Kidney capillary endothelial cell (primary cell): ENCODE measurements around the gene MAP2K7.

Experiments used
- DNase-seq: peaks from one replicate; pipeline ENCODE4 v3.0.0-alpha.2; 2018; ENCODE audit warnings: low spot score

The MAP2K7 gene

DNA sequence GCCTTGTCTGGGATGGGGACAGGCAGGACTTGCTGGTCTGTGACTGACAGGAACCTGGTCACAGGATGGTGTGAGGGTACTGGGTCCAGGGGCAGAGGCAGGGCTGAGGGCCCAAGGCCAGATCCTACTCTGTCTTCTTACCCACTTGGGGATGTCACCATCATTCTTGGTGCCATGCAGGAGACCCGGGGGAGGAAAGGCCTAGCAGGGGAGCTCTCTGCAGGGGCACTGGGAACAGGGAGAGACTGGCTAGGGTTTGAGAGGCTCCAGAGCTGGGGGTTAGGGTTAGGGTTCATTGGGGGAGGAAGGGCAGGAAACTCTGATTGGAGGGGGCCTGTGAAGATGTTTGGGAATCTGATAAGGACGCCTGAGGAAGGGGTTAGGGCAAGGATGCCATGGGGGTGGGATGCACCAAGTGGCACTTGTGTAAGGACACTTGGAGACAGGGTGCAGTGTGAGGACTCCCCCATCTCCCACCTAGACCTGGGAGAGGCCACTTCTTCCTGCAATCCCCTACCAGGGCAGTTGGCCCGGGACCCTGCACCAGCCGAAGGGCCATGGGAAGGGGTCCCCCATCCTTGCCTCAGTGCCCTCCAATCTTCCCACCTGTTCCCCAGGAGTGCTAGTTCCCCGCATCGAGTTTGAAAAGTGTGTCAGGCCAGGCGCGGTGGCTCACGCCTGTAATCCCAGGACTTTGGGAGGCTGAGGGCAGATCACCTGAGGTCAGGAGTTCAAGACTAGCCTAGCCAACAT is 36.4 kb upstream of the MAP2K7 start:
- no peak for DNase-seq

DNA sequence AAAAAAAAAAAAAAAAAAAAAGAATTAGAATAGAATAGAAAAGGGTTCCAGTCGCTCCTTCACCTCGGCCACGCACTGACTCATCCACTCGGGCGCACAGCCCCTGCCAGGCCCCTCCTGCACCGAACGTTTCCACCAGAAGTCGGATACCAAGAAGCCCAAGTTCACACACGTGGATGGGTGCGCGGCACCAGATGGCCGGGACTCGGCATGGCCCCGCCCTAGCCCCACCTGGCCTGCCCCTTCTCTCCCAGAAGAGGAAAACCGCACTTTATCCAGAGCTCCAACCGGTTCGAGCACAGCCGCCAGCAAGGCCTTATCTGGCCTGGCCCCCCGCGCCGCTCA is 35.4 kb upstream of the MAP2K7 start:
- DNase-seq: no peak

DNA sequence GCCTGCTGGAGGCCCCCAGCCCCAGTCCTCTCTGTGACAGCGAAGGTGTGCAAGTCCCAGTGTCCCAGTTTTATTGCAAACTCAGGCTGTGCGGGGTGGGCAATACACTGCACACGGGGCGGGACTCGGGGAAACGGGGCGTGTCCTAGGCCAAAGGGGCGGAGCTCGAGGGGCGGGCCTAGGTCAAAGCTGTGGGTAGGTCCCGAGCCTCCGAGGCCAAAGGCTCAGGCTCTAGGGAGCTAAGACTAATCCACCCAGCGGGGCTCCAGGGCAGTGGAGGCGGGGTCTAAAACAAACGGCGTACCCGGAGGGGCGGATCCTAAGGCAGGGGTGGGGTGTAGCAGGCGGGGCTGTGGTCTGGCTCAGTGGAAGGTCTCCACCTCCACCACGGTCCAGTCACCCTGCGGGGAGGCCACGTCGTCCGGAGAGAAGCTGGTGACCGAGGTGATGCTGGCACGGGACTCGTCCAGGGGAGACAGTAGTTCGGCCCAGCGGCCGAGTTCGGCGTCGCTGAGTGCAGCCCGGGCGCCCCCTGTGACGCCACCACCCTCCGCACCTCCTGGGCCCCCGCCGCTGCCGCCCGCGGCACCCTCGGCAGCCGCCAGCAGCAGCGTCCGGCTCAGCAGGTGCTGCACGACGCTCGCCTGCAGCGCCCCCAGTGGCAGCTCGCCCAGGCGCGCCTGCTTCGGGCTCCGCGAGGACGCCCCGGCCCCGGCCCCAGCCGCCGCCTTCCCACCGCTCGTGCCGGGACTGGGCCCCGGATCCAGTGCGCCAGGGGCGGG is 34.8 kb upstream of the MAP2K7 start:
- DNase-seq: peak; percentile 38

DNA sequence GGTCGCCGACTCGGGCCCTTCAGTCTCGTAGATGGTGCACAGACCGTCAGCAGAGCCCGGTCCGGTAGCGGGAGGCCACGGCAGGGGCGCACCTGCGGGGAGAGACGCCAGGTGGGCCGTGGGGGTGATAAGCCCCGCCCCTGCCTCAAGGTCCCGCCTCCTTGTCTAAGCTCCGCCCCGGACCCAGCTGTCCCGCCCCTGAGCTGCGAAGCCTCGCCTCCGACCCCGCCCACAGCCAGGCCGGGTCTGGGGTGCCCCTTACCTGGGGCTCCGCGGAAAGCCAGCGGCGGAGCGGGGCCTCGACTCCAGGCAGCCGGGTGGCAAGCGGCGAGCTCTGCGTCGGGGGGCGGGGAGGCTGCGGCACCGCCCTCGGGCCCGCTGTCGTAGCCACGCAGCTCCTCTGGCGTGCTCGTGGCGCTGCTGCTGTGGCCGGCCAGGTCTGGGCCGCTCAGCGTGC is 34.2 kb upstream of the MAP2K7 start:
- no peak for DNase-seq

DNA sequence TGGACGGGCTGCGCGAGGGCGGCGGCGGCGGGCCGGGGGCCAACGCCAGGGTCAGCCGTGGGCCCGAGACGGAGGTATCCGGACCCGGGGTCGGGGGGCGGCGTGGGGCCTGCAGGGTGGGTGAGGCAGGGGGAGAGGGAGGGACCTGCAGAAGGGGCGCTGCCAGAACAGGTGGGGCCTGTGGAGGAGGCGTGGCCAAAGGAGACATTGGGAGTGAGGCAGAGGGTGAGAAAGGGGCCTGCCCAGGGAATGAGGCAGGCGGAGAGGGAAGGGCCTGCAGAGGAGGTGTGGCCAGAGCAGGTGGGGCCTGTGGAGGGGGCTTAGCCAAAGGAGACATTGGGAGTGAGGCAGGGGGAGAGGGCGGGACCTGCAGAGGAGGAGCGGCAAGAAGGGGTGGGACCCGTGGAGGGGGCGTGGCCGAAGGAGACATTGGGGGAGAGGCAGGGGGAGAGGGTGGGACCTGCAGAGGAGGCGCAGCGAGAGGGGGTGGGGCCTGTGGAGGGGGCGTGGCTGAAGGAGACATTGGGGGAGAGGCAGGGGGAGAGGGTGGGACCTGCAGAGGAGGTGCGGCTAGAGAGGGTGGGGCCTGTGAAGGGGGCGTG is 33.7 kb upstream of the MAP2K7 start:
- no peak for DNase-seq

DNA sequence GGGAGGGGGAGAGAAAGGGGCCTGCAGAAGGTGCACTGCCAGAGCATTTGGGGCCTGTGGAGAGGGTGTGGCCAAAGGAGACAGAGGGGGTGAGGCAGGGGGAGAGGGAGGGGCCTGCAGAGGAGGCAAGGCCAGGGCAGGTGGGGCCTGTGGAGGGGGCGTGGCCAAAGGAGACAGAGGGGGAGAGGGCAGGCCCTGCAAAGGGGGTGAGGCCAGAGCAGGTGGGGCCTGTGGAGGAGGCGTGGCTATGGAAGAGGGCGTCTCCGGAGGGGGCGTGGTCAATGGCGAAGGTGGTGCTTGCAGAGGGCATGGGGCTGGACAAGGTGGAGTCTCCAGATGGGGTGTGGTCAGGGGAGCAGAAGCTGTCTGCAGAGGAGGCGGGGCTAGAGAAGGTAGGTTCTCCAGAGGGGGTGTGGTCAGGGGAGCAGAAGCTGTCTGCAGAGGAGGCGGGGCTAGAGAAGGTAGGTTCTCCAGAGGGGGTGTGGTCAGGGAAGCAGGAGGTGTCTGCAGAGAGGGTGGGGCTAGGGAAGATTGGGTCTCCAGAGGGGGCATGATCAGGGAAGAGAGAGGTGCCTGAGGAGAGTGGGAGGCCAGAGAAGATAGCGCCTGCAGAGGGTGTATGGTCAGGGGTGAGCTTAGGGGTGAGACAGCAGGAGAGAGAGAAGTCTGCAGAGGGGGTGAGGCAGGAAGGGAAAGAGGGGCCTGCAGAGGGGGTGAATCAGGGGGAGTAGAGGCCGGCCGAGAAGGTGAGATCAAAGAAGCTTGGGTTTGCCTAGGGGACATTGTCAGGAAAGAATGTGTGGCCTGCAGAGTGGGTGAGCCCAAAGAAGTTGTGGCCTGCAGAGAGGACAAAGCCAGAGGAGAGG is 32.9 kb upstream of the MAP2K7 start:
- no peak for DNase-seq

DNA sequence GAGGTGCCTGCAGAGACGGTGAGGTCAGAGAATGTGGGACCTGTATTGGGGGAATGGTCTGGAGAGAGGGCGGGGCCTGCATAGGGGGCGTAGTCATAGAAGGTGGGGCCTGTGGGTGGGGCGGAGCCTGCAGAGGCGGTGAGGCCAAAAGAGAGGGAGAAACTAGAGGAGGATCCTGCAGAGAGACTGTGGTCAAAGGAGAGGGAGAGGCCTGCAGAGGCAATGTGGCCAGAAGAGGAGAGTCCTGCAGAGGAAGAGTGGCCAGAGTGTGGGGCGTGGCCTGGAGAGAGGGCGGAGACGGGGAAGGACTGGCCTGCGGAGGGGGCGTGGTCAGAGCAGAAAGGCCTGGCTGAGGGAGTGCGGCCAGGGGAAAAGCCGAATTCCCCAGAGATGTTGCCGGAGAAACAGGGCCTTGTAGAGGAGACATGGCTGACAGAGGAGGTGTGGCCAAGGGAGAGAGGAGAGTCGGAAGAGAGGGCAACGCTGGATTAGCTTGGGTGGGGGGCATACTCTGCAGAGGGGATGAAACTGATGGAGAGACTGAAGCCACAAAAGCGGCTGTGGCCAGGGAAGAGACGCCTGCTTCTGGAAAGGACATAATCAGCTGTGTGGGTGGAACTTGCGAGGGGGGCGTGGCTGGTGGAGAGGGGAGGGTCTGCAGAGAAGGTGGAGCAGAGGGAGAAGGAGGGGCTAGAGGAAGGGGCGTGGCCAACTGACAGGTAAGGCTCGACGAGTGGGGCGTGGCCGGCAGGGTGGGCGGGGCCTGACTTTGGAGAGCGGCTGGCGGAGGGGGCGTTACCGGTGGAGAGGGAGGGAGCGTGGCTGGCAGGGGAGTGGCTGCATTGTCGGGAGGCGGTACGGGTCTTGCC is 32.0 kb upstream of the MAP2K7 start:
- DNase-seq: peak; percentile 45

DNA sequence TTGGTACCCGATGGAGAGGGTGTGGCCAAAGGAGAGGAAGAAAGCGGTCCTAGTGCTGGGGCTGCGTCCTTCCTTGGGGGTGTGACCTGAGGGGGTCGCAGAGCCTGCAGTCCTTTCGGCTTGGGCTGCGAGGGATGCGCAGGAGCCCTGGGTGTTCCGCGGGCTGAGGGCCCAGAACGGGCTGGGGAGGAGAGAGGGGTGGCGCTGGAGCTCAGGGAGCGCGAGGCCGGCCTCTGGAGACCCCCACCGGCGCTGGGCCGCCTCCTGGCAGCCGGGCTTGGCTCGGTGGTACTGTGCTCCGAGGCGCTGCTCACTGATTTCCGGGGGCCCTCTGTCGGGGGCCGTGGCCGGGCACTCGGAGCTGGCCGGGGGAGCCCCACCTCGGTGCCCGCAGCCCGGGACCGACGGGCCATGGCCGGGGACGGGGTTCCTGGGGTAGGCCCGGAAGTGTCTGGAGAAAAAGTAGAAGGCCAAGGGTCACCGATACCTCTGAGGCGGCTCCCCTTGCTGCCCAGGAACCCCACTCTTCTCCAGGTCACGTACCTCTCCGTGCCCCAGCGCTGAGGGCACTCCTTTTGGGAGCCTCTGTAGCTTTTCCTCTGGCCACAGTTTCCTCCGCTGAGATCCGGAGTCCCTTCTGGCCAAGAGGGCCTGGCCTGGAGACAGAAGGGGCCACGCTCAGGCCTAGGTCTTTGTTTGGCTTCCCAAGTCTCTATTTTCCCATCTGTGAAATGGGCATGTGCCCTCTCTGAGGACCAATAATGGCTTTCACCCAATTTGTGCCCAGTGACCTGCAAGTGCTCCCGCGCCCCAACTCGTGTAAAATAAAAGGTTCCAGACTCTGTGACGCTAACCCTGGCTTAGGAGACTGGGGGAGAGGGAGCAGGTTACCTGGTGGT is 31.1 kb upstream of the MAP2K7 start:
- DNase-seq: no peak

DNA sequence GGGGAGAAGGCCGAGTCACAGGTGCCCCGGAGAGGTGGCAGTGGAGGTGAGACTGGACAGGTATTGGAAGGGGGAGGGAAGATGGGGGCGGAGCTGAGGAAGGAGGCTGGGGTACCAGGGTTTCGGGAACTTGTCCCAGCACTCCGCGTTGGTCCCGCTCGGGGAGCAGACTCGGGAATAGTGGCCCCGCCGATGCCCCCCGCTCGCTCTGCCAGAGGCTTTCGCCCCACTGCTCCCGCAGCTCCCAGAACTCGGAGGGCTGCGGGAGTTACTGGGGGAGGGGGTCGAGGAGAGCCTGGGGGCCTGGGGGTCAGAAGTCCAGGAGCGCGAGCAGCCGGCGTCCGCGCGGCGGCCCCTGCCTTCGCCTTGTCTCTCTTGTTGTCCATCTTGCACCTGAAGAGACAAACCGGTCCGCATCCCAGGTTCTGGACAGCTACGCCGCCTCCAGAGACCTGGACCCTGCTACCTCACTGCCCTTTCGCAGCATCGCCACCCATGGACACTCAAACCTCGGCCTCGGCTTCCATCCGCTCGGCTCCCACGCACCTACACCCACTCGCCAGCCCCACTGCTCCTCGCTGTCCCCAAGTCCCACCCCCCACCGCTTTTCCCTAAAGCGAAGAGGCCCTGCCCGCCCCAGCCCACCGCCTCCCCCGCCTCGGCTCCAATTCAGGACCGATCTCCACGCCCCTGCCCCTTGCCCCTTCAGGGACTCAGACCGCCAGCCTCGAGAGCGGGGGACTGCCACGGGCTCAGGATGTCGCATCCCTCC is 30.2 kb upstream of the MAP2K7 start:
- DNase-seq: no peak

DNA sequence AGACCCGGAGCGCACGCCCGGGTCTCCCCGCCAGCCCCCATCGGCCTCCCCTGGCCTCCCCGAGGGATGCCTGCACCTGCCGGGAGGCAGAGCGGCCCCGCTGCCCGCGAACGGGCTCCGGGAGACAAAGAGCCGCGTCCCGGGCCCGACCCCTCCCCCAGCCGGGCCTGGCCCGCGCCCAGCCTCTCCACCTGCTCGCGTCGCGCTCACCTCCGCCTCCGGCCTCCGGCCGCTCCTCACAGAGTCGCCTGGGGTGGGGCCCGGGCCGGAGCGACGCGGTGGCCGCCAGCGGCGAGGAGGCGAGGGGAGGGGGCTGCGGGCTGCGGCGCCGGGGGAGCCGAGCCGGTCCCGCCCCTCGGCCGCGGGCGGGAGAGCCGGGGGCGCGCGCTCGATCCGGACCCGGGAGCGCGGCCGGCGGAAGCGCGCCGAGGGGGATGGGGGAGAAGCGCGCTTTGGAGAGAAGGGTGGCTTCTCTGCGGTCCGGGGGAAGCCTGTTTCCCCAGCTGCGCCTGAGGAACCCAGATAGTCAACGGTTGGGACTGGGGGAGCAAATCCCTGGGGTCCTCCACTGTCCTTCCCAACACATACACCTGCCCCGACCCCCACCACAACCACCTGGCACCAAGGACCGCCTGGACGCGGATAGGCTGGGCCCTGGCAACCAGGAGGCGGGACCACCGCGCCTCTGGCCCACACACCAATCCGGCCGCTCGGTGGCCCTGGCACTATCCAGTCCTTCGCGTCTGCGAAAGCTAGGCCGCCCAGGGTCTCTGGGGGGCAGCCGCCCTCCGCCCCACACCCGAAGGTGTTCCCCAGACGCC is 29.4 kb upstream of the MAP2K7 start, which contains the start of gene PRR36:
TSS of gene PRR36 (minus strand) at position 315 of the 821 bp plus-strand sequence. CDS start 701 bp downstream, outside the sequence.
- no peak for DNase-seq

DNA sequence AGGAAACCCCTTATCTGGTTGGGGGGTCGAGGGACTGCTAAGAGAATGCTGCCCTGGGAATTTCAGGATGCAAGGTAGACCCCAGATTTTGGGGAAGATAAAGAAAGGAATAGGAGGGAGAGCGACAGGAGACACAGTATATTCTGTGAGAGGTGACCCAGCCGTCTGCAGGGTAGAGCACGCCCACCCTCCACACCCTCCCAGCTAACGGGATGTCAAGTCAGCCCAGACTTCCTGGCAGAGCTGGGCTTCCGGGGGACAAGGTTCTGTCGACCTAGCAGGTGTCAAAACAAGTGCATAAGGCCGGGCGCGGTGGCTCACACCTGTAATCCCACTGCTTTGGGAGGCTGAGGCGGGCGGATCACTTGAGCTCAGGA is 28.8 kb upstream of the MAP2K7 start:
- DNase-seq: no peak

DNA sequence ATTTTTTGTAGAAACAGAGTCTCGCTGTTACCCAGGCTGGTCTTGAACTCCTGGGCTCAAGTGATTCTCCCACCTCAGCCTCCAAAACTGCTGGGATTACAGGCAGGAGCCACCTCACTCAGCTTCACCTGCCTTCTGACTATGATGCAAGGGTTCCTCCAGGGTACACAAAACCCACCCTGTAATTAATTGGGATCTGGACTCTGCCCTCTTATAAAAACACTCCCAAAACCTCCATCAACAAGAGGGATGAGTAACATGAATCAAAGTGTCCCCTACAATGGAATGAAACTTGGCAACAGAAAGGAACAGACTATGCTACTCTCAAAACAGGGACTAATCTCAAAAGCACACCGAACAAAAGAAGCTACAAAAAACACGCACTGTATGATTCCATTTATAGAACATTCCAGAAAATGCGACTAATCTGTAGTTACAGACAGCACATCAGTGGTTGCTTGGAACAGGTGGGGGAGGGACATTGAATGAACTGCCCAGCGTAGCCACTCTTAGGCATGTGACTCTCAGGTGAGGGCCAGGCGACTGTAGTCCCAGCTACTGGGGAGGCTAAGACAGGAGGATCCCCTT is 26.3 kb upstream of the MAP2K7 start:
- DNase-seq: no peak

DNA sequence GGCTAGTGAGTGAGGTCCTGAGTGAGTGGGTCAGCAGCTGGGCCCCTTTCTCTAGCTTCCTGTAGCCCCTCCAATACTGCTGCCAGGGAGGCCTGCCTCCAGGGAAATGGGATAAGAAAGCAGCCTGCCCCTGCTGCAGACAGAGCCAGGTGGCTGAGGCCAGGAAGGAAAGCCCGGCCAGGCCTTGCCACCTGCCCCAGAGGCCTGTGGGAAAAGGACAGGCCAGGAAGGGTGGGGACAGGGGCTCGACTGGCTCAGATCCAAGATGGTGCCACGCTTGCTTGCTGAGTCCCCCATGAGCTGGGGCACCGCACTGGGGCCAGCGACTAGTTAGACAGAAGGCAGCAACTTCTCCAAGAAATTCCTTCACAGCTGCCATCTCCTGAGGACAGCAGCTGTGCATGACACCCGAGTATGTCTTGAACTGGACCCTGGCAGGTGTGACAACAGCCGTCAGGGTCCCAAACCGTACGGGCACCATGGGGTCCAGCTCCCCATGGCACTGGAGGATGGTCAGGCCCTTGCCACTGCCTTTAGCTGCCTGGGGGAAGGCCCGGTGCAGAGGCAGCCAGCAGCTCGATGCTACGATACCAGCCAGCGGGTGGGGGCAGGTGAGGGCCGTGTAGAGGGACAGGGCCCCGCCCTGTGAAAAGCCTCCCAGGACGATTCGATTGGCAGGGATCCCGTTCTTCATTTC is 24.4 kb upstream of the MAP2K7 start:
- DNase-seq: no peak

DNA sequence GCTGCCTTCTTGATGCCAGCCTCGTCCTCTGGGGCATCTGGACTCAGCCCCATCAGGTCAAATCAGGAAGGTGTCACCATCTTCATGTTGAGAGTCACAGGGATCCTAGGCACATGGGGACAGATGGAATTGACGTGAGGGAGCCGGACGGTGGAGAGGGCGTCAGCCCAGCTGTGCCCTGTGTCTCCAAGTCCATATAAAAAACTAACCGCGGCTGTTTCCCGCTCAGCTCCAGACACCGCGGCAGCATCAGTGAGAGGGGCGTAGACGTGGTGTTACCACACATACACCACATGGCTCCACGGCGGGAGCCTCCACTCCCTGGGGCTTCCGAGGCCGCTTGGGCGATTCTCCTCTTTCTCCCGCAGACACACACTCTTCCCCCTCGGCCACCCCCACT is 23.8 kb upstream of the MAP2K7 start:
- no peak for DNase-seq

DNA sequence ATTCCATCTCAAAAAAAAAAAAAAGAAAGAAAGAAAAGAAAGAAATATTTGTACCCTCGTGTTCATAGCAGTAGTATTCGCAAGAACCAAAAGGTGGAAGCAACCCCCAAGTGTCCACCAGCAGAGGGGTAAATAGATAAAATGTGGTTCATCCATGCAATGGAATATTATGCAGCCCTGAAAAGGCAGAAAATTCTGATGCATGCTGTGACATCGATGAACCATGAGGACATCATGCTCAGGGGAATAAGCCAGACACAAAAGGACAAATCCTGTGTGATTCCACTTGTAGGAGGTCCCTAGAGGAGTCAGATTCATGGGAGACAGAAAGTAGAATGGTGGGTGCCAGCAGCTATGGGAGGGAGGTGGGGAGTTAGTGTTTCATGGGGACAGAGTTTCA is 21.8 kb upstream of the MAP2K7 start:
- no peak for DNase-seq

DNA sequence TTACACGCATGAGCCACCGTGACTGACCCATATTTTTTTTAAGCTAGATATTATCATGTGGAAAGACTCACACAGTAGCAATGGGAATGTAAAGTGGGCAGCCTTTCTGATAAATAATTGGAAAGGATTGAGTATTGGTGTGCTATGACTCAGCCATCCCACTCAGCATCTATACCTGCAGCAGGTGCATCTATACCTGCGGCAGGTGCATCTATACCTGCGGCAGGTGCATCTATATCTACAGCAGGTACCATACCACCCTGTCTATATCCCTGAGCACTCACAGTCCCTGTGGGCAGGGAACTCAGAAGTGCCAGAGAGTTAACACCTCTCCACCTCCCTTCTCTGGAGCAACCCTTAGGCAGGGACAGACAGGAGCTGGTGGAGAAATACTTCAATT is 20.6 kb upstream of the MAP2K7 start:
- no peak for DNase-seq

DNA sequence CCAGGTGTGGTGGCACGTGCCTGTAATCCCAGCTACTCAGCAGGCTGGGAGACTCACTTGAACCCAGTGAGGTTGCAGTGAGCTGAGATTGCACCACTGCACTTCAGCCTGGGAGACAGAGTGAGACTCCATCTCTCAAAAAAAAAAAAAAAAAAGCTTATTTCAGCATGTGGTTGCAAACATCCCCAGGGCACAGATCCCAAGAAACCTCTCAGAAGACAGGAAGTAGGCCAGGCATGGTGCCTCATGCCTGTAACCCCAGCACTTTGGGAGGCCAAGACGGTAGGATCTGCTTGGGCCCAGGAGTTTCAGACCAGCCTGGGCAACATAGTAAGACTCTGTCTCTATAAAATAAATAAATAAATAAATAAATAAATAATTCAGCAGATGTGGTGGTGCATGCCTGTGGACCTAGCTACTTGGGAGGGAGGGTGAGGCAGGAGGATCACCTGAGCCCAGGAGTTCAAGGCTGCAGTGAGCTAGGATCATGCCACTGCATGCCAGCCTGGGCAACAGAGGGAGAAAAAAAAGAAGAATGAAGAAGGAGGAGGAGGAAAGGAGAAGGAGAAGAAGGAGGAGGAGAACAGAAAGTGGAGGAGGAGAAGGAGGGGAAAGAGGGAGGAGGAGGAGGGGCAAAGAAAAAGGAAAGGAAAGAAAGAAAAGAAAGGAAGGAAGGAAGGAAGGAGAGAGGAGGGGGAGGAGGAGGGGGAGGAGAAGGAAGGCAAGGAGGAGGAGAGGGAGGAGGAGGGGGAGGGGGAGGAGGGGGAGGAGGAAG is 19.7 kb upstream of the MAP2K7 start:
- no peak for DNase-seq
